Mesenchymal stem cell (in vitro differentiated cells and primary cell): ENCODE results near the gene TGM4.

Source experiments
- DNase-seq: peaks from one replicate; pipeline ENCODE4 v3.0.0-alpha.2; 2013
- H2AFZ ChIP-seq: one replicate; pipeline ENCODE4 v1.6.1; 2013; ENCODE audit warnings: low read depth, mild to moderate bottlenecking, control low read depth, inconsistent platforms, low read length, moderate library complexity
- H2AK5ac ChIP-seq: 2 replicates; pipeline ENCODE4 v1.6.1; 2013; ENCODE audit warnings: low read length, moderate library complexity, mild to moderate bottlenecking, inconsistent platforms; ENCODE audit not compliant: severe bottlenecking
- H2BK120ac ChIP-seq: one replicate; pipeline ENCODE4 v1.6.1; 2013; ENCODE audit warnings: low read depth, mild to moderate bottlenecking, inconsistent platforms, low read length, moderate library complexity
- H2BK12ac ChIP-seq, 2 experiments: one replicate each; pipeline ENCODE4 v1.6.1; 2013; ENCODE audit warnings: inconsistent platforms in 2 of 2, low read length in 2 of 2, mild to moderate bottlenecking in 2 of 2, moderate library complexity in 2 of 2, control low read depth in 1 of 2
- H2BK15ac ChIP-seq: one replicate; pipeline ENCODE4 v1.6.1; 2013; ENCODE audit warnings: mild to moderate bottlenecking, low read depth, inconsistent platforms; ENCODE audit not compliant: poor library complexity, severe bottlenecking
- H2BK5ac ChIP-seq: 2 replicates; pipeline ENCODE4 v1.6.1; 2013; ENCODE audit warnings: low read depth, mild to moderate bottlenecking, low read length, control low read depth, inconsistent platforms; ENCODE audit not compliant: poor library complexity, severe bottlenecking
- H3K14ac ChIP-seq, 2 experiments: one replicate each; pipeline ENCODE4 v1.6.1; 2013; ENCODE audit warnings: inconsistent platforms in 2 of 2, low read length in 2 of 2, control low read depth in 1 of 2, mild to moderate bottlenecking in 1 of 2, moderate library complexity in 1 of 2
- H3K18ac ChIP-seq, 2 experiments: one replicate each; pipeline ENCODE4 v1.6.1; 2013; ENCODE audit warnings: inconsistent platforms in 2 of 2, low read length in 2 of 2, control low read depth in 1 of 2, low read depth in 1 of 2, mild to moderate bottlenecking in 1 of 2
- H3K23ac ChIP-seq, 2 experiments: one replicate each; pipeline ENCODE4 v1.6.1; 2013; ENCODE audit warnings: inconsistent platforms in 2 of 2, low read length in 2 of 2, mild to moderate bottlenecking in 2 of 2, moderate library complexity in 2 of 2, control low read depth in 1 of 2
- H3K27ac ChIP-seq: 2 replicates; pipeline ENCODE4 v1.5.1; 2013; ENCODE audit warnings: mild to moderate bottlenecking, moderate library complexity, low read length, control low read depth, inconsistent platforms; ENCODE audit not compliant: poor library complexity, severe bottlenecking
- H3K27me3 ChIP-seq, 2 experiments: 2 replicates each; pipeline versions ENCODE4 v1.6.1 to v1.7.0; 2013; ENCODE audit warnings: low read length in 2 of 2, mild to moderate bottlenecking in 2 of 2, moderate library complexity in 2 of 2, control low read depth in 1 of 2, inconsistent platforms in 1 of 2; ENCODE audit not compliant: control insufficient read depth in 1 of 2, insufficient read depth in 1 of 2
- H3K36me3 ChIP-seq, 2 experiments: 2 replicates each; pipeline versions ENCODE4 v1.6.1 to v1.7.0; 2013; ENCODE audit warnings: low read length in 2 of 2, control low read depth in 1 of 2, inconsistent platforms in 1 of 2, low read depth in 1 of 2, mild to moderate bottlenecking in 1 of 2; ENCODE audit not compliant: insufficient read depth in 2 of 2, control insufficient read depth in 1 of 2
- H3K4ac ChIP-seq, 2 experiments: one replicate each; pipeline ENCODE4 v1.6.1; 2013; ENCODE audit warnings: inconsistent platforms in 2 of 2, low read length in 2 of 2, mild to moderate bottlenecking in 2 of 2, moderate library complexity in 2 of 2, control low read depth in 1 of 2, low read depth in 1 of 2
- H3K4me1 ChIP-seq: 2 replicates; pipeline ENCODE4 v1.6.1; 2013; ENCODE audit warnings: low read depth, low read length, control low read depth; ENCODE audit not compliant: control insufficient read depth, insufficient read depth
- H3K4me2 ChIP-seq: 2 replicates; pipeline ENCODE4 v1.6.1; 2013; ENCODE audit warnings: low read length, mild to moderate bottlenecking, inconsistent platforms; ENCODE audit not compliant: poor library complexity, severe bottlenecking
- H3K4me3 ChIP-seq, 2 experiments: 2 replicates each; pipeline versions ENCODE4 v1.5.1 to v1.7.0; 2013; ENCODE audit warnings: low read length in 2 of 2, mild to moderate bottlenecking in 2 of 2, control low read depth in 1 of 2, low read depth in 1 of 2; ENCODE audit not compliant: insufficient read depth in 1 of 2
- H3K79me1 ChIP-seq: replicated peaks from 2 replicates; pipeline ENCODE4 v1.6.1; 2013; ENCODE audit warnings: mild to moderate bottlenecking, control low read depth, low read length, inconsistent platforms; ENCODE audit not compliant: poor library complexity, severe bottlenecking
- H3K9ac ChIP-seq: 2 replicates; pipeline ENCODE4 v1.7.0; 2013; ENCODE audit warnings: mild to moderate bottlenecking, low read length, moderate library complexity
- H3K9me3 ChIP-seq: 2 replicates; pipeline ENCODE4 v1.7.0; 2013; ENCODE audit warnings: mild to moderate bottlenecking, low read length; ENCODE audit not compliant: control insufficient read depth
- H4K8ac ChIP-seq: one replicate; pipeline ENCODE4 v1.6.1; 2013; ENCODE audit warnings: inconsistent platforms, mild to moderate bottlenecking, low read length, moderate library complexity
- H4K91ac ChIP-seq: one replicate; pipeline ENCODE4 v1.6.1; 2013; ENCODE audit warnings: mild to moderate bottlenecking, low read length, inconsistent platforms
- WGBS: methylation state at CpG from one replicate; pipeline ENCODE4 v1.1.7; 2013; ENCODE audit warnings: mixed read lengths; 5-methylcytosine and 5-hydroxymethylcytosine counted together

Gene TGM4

GRCh38 chr3:44918087-44918486, 43.7 kb downstream of the TGM4 start:
- Histone ChIP-seq H2BK5ac (no peak overlapping the region), H3K9me3 (no peaks in the 10 kb centered on the region), H3K18ac (no peak overlapping the region), H4K8ac (no peak overlapping the region), H3K4me2 (no peak overlapping the region), H2BK120ac (no peak overlapping the region), H4K91ac (no peak overlapping the region), H2BK15ac (no peak overlapping the region), H3K4ac (no peak overlapping the region), H3K27me3 (no peaks in the 10 kb centered on the region), H2BK12ac (no peak overlapping the region), H3K27ac (no peak overlapping the region), H2AK5ac (no peak overlapping the region), H3K79me1 (no peaks in the 10 kb centered on the region), H3K14ac (no peak overlapping the region), H3K4me1 (no peaks in the 10 kb centered on the region), H3K23ac (no peak overlapping the region), H3K9ac (no peak overlapping the region), H2AFZ (no peak overlapping the region), H3K4me3 (no peak overlapping the region), H3K36me3 (peaks cover 32 to 40% of the 10 kb centered on the region in 2 experiments)
- WGBS: 100% methylated on average over 3 of the region's 12 CpGs
- no peak for DNase-seq

GRCh38 chr3:44918581-44918980, 44.2 kb downstream of the TGM4 start:
- Histone ChIP-seq H3K4me3 (no peak overlapping the region), H2BK120ac (no peak overlapping the region), H3K9ac (no peak overlapping the region), H2AK5ac (no peak overlapping the region), H2BK5ac (no peak overlapping the region), H3K4me1 (no peaks in the 10 kb centered on the region), H3K4me2 (no peak overlapping the region), H2AFZ (no peak overlapping the region), H2BK15ac (no peak overlapping the region), H3K79me1 (no peaks in the 10 kb centered on the region), H3K14ac (no peak overlapping the region), H3K27me3 (no peaks in the 10 kb centered on the region), H3K4ac (no peak overlapping the region), H2BK12ac (no peak overlapping the region), H4K91ac (no peak overlapping the region), H4K8ac (no peak overlapping the region), H3K23ac (no peak overlapping the region), H3K9me3 (no peaks in the 10 kb centered on the region), H3K27ac (no peak overlapping the region), H3K18ac (no peak overlapping the region), H3K36me3 (peaks cover 32 to 40% of the 10 kb centered on the region in 2 experiments)
- DNase-seq: no peak
- WGBS: 97% methylated on average over 6 of the region's 6 CpGs

- Histone ChIP-seq H3K4me1 (no peaks in the 10 kb centered on the region), H3K27me3 (no peaks in the 10 kb centered on the region), H3K18ac (no peak overlapping the region), H3K9ac (no peak overlapping the region), H3K4me2 (no peak overlapping the region), H3K23ac (no peak overlapping the region), H3K36me3 (peaks cover 34 to 43% of the 10 kb centered on the region in 2 experiments), H3K9me3 (no peaks in the 10 kb centered on the region), H2AFZ (no peak overlapping the region), H3K27ac (no peak overlapping the region), H2BK5ac (no peak overlapping the region), H2BK12ac (no peak overlapping the region), H3K14ac (no peak overlapping the region), H2BK15ac (no peak overlapping the region), H4K8ac (no peak overlapping the region), H3K79me1 (no peaks in the 10 kb centered on the region), H3K4ac (no peak overlapping the region), H2BK120ac (no peak overlapping the region), H2AK5ac (no peak overlapping the region), H3K4me3 (no peak overlapping the region), H4K91ac (no peak overlapping the region)
- WGBS: 95% methylated on average over 3 of the region's 3 CpGs
- DNase-seq: no peak
Measured at GRCh38 chr3:44920081-44920480, 45.7 kb downstream of the TGM4 start.

GRCh38 chr3:44923632-44924456, 49.4 kb downstream of the TGM4 start:
- Histone ChIP-seq H3K36me3 (peaks cover 48 to 74% of the 10 kb centered on the region in 2 experiments), H3K9me3 (no peaks in the 10 kb centered on the region), H2BK15ac (no peak overlapping the region), H3K79me1 (peaks cover 1% of the 10 kb centered on the region), H4K8ac (no peak overlapping the region), H3K14ac (no peak overlapping the region), H3K4ac (no peak overlapping the region), H3K4me2 (no peak overlapping the region), H3K4me3 (no peak overlapping the region), H2AK5ac (no peak overlapping the region), H3K27ac (no peak overlapping the region), H4K91ac (no peak overlapping the region), H2BK12ac (no peak overlapping the region), H3K9ac (no peak overlapping the region), H2BK120ac (no peak overlapping the region), H3K27me3 (no peaks in the 10 kb centered on the region), H3K18ac (no peak overlapping the region), H3K4me1 (no peaks in the 10 kb centered on the region), H3K23ac (no peak overlapping the region), H2BK5ac (no peak overlapping the region), H2AFZ (no peak overlapping the region)
- 93% methylated on average over 3 of the region's 3 CpGs for WGBS
- DNase-seq: no peak
